Measurements from ENCODE around the gene TRAF1. TPM values are rescaled to one million over a fixed set of nuclear protein-coding genes. Genes with fewer than 3 reads are reported as not detected.

Gene TRAF1
- polyA plus RNA-seq, 1 donor = 6.5 TPM

DNA sequence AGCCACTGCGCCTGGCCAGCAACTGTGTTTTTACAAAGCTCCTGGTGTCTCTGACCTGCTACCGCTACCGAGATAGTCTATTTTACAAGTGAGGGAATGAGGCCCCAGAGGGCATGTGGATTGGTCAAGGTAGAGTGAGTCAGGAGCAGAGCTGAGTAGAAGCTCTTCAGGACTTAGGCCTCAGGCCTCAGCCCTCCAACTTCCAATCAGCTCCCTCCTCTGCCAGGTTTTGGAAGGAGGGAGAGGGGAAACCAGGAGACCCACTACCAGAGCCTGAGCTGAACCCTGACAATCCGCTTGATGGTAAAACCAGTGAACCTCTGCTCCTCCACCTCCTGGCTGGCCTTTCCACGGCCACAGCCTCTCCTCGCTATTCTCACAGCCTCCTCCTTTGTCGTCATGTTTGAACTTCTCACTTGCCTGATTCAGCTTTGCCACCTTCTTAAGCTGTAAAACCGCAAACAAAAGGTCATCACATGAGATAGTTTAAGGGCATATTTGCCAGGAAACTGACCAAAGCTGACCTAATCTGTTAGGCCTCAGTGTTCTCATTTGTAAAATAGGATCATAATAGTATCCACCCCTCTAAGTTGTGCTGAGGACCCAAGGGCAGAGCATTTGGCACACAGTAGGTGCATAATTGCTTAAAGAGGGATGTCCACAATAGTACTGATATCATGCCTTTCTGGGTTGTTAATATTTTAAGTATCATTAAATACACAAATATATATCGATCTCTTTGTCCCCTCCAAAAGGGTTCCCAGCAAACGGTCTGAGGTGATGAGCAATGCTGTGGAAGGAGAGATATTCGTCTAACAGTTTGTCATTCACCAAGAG is 1.7 kb downstream of the TRAF1 start:
- H3K4me1 ChIP-seq (ENCODE audit: control insufficient read depth, insufficient read depth, low read length) = peaks cover 12% of the 10 kb centered on the region
- H3K9me3 ChIP-seq (ENCODE audit: control insufficient read depth, low read depth, low read length) = no peaks in the 10 kb centered on the region
- no peaks in the 10 kb centered on the region for H3K36me3 ChIP-seq (ENCODE audit: control insufficient read depth, insufficient read depth, low read length)
- DNase-seq = no peak
- H3K27me3 ChIP-seq (ENCODE audit: control insufficient read depth, insufficient read depth, low read length) = no peaks in the 10 kb centered on the region
- no peak overlapping the region for H3K27ac ChIP-seq (ENCODE audit: low read length)
- WGBS (ENCODE audit: insufficient coverage, low lambda C conversion rate) = 100% methylated on average over 1 of the region's 11 CpGs
- H3K4me3 ChIP-seq (ENCODE audit: low read length) = no peak overlapping the region

DNA sequence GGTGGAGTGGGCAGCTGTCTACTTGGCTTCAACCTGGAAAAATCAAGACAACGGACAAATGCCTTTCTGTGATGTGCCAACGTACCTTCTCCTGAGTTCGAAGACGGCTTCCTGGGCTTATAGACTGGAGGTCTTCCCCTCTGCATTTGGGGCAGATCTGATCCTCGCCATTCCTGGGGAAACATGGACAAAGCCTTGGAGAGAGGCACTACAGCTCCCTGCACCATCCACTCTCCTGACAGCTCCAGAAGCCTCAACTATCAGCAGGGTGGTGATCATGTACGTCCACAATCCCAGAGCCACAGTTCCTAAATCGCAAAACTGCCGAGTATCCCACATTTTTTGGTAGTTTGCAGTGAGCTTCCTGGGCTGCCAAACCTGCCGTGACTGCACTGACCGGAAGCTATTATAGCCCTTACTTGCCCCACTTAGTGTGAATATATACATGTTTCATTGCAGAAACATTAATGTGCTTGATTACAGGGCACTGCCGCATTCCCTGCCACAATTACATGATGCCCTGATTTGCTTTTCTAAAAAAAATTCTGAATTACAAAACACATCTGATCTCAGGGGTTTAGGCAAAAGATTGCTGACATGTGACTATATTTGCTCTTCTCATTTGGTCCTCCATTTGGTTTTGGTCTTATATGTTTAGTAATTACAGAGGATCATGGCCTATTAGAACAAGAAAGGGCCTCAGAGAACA is 2.8 kb downstream of the TRAF1 start:
- peaks cover 7% of the 10 kb centered on the region for H3K4me1 ChIP-seq (ENCODE audit: control insufficient read depth, insufficient read depth, low read length)
- H3K9me3 ChIP-seq (ENCODE audit: control insufficient read depth, low read depth, low read length) = no peaks in the 10 kb centered on the region
- no peak overlapping the region for H3K4me3 ChIP-seq (ENCODE audit: low read length)
- H3K27me3 ChIP-seq (ENCODE audit: control insufficient read depth, insufficient read depth, low read length) = no peaks in the 10 kb centered on the region
- no peak for DNase-seq
- WGBS (ENCODE audit: insufficient coverage, low lambda C conversion rate) = 100% methylated on average over 1 of the region's 11 CpGs
- H3K27ac ChIP-seq (ENCODE audit: low read length) = no peak overlapping the region
- H3K36me3 ChIP-seq (ENCODE audit: control insufficient read depth, insufficient read depth, low read length) = no peaks in the 10 kb centered on the region

DNA sequence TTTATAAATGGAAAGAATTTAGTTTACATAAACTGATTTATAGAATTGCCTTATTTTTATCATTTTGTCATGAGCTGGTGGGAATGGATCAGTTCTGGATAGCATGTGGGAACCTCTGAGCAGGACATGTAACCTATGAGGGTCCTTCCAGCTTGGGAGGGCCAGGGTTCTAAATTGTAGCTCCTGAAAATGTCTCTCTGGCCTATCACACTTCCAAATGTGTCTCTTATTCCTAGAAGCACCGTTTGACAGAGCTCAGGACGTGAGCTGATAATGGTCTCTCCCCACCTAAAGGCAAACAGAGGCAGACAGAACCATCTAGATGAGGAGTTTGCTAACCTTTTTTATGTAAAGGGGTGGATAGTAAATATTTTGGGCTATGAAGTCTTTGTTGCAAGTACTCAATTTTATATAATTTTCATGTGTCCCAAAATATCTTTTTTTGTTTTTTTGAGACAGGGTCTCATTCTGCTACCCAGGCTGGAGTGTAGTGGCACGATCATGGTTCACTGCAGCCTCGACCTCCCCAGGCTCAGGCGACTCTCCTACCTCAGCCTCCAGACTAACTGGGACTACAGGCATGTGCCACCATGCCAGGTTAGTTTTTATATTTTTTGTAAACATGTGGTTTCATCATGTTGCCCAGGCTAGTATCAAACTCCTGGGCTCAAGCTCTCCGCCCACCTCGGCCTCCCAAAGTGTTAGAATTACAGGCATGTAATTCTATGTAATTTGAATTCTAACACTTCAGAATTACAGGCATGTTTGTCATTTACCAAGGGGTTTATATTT is 4.0 kb downstream of the TRAF1 start:
- H3K27me3 ChIP-seq (ENCODE audit: control insufficient read depth, insufficient read depth, low read length) = no peaks in the 10 kb centered on the region
- DNase-seq = no peak
- H3K27ac ChIP-seq (ENCODE audit: low read length) = no peak overlapping the region
- no peaks in the 10 kb centered on the region for H3K9me3 ChIP-seq (ENCODE audit: control insufficient read depth, low read depth, low read length)
- H3K4me1 ChIP-seq (ENCODE audit: control insufficient read depth, insufficient read depth, low read length) = peaks cover 4% of the 10 kb centered on the region
- no CpG with 5 or more reads among the region's 7 CpGs for WGBS (ENCODE audit: insufficient coverage, low lambda C conversion rate)
- H3K4me3 ChIP-seq (ENCODE audit: low read length) = no peak overlapping the region
- H3K36me3 ChIP-seq (ENCODE audit: control insufficient read depth, insufficient read depth, low read length) = no peaks in the 10 kb centered on the region

DNA sequence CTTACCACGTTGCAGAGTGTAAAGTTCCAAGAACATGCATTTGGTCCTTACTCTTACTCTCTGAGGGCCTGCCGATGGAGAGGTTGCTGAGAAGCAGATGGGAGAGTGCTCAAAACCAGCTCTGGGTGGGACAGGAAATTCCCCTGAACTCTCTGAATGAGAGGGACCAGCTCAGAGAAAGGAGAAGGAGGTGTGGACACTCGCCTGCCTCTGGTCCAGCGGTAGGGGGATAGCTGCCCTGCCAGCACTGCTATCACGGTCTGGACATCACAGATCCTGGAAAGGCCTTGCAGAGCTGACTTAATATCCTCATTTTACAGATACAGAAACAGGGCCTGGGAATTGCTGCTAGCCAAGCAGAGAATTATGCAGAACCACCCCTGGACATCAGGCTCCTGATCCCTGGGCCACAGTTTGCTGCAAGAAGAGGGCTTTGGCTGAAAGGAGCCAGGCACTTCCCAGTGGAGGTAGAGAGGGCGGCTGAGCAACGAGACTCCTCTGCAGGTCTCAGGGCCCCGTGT is 4.9 kb downstream of the TRAF1 start:
- no peak for DNase-seq
- no CpG with 5 or more reads among the region's 8 CpGs for WGBS (ENCODE audit: insufficient coverage, low lambda C conversion rate)
- H3K27me3 ChIP-seq (ENCODE audit: control insufficient read depth, insufficient read depth, low read length) = no peaks in the 10 kb centered on the region

DNA sequence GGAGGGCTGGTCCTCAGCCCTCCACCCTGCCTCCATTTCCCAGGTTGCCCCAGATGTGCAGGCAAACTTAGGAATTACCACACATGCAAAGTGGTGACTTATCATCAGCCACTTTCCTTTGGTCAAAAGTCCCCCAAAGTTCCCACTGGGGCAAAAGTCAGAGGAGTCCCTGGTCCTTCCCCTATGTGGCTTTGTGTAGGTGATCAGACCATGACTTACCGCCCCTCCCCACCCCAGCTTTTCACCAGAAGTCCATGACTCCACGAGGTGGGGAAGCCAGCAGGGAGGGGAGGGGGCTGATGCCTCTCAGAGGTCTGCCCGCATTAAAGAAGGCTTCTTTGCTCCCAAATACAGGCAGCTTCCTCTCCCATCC is 5.8 kb downstream of the TRAF1 start:
- Histone ChIP-seq H3K4me1 (ENCODE audit: control insufficient read depth, insufficient read depth, low read length) (peaks cover 4% of the 10 kb centered on the region), H3K9me3 (ENCODE audit: control insufficient read depth, low read depth, low read length) (no peaks in the 10 kb centered on the region), H3K36me3 (ENCODE audit: control insufficient read depth, insufficient read depth, low read length) (no peaks in the 10 kb centered on the region), H3K4me3 (ENCODE audit: low read length) (no peak overlapping the region), H3K27ac (ENCODE audit: low read length) (no peak overlapping the region), H3K27me3 (ENCODE audit: control insufficient read depth, insufficient read depth, low read length) (no peaks in the 10 kb centered on the region)
- no CpG with 5 or more reads among the region's 3 CpGs for WGBS (ENCODE audit: insufficient coverage, low lambda C conversion rate)
- DNase-seq = no peak

More for the DNA sequence above, 4.9 kb downstream of the TRAF1 start:
- no peaks in the 10 kb centered on the region for H3K36me3 ChIP-seq (ENCODE audit: control insufficient read depth, insufficient read depth, low read length)
- no peak overlapping the region for H3K27ac ChIP-seq (ENCODE audit: low read length)
- no peak overlapping the region for H3K4me3 ChIP-seq (ENCODE audit: low read length)
- H3K9me3 ChIP-seq (ENCODE audit: control insufficient read depth, low read depth, low read length) = no peaks in the 10 kb centered on the region
- H3K4me1 ChIP-seq (ENCODE audit: control insufficient read depth, insufficient read depth, low read length) = peaks cover 4% of the 10 kb centered on the region

DNA sequence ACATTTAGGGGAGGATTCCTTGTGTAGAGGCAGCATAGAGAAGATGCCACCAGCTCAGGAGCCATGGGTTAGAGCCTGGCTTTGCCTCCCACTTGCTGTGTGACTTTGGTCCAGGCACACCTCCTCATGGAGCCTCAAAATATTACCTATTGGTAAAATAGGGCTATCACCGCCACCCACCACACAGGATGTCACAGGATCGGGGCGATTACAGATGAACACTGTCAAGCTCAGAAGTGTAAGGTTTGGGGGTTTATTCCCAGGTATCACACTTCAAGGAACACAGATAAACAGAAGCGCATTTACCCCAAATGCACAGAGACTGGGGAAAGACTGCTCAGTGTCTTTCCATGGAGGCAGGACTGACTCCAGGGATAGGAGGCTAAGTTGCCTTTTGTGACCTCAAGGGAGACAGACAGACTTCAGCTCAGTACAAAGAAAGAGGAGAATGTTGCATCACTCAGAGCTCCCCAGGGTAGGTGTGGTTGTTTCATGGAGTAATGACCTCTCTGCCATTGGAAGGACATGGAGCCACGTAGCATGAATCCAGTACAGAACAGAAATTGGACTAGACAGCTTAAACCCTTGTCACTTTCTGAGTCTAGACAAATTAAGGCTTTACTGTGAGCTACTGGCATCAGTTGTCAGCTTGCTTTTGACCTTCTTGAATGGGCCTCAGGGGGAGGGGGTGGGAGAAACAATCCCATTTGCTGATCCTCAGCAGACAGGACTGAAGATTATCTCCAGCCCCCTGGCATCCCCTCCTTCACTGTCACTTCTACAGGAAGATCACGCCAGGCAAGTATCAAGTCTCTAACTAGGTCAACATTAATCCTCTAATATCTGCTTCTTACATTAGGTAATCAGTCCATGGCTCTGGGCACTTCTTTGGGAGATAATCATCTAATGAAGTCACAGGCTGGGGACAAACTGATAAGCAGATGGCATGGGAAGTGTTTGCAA is 6.5 kb downstream of the TRAF1 start:
- Histone ChIP-seq H3K4me3 (ENCODE audit: low read length) (no peak overlapping the region), H3K27me3 (ENCODE audit: control insufficient read depth, insufficient read depth, low read length) (no peaks in the 10 kb centered on the region), H3K36me3 (ENCODE audit: control insufficient read depth, insufficient read depth, low read length) (no peaks in the 10 kb centered on the region), H3K9me3 (ENCODE audit: control insufficient read depth, low read depth, low read length) (no peaks in the 10 kb centered on the region), H3K4me1 (ENCODE audit: control insufficient read depth, insufficient read depth, low read length) (peaks cover 4% of the 10 kb centered on the region), H3K27ac (ENCODE audit: low read length) (no peak overlapping the region)
- no CpG with 5 or more reads among the region's 6 CpGs for WGBS (ENCODE audit: insufficient coverage, low lambda C conversion rate)
- DNase-seq = peak; percentile 41 to 58

DNA sequence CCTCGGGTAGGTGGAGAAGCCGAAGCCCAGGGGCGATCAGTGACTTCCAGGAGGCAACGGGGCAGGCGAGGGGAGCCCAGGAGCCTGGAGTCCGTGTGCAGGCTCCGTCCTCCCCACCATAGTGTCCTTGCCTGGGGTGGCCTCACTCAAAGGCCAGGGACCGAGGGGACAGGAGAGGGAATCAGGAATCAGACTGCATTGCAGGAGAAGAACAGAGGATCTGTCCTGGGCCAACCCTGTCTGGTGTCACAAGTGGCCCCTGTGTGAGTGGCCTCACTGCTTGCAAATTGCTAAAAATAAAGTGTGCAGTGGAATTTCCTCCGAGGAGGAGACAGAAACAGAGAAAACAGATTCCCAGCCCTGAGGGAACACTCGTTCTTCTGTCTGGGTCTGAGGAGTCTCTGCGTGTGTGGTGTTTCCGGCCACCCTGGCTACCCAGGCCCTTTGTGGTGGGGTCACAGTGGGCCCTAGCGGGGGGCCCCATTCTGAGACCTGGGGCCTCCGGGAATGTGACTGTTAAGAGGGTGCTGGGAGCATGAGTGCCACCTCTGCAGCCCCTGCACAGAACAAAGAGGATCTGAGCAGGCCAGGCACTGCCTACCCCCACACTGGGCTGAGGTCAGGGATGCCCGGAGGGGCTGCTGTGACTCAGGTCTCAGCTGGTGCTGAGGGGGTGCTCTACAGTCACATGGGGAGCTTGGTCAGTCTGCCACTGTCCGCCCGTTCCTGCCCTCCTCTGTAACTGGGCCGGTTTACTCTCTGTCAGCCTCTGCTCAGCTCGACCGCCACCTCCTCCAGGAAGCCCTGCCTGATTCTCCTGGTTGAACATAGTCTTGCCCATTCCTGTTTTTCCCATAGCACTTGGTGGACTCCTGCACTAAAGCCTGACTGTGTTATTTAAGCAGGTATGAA is 7.4 kb downstream of the TRAF1 start:
- Histone ChIP-seq H3K9me3 (ENCODE audit: control insufficient read depth, low read depth, low read length) (no peaks in the 10 kb centered on the region), H3K4me1 (ENCODE audit: control insufficient read depth, insufficient read depth, low read length) (peaks cover 4% of the 10 kb centered on the region), H3K36me3 (ENCODE audit: control insufficient read depth, insufficient read depth, low read length) (no peaks in the 10 kb centered on the region), H3K27me3 (ENCODE audit: control insufficient read depth, insufficient read depth, low read length) (no peaks in the 10 kb centered on the region), H3K27ac (ENCODE audit: low read length) (no peak overlapping the region), H3K4me3 (ENCODE audit: low read length) (no peak overlapping the region)
- WGBS (ENCODE audit: insufficient coverage, low lambda C conversion rate) = 100% methylated on average over 1 of the region's 20 CpGs
- DNase-seq = no peak

DNA sequence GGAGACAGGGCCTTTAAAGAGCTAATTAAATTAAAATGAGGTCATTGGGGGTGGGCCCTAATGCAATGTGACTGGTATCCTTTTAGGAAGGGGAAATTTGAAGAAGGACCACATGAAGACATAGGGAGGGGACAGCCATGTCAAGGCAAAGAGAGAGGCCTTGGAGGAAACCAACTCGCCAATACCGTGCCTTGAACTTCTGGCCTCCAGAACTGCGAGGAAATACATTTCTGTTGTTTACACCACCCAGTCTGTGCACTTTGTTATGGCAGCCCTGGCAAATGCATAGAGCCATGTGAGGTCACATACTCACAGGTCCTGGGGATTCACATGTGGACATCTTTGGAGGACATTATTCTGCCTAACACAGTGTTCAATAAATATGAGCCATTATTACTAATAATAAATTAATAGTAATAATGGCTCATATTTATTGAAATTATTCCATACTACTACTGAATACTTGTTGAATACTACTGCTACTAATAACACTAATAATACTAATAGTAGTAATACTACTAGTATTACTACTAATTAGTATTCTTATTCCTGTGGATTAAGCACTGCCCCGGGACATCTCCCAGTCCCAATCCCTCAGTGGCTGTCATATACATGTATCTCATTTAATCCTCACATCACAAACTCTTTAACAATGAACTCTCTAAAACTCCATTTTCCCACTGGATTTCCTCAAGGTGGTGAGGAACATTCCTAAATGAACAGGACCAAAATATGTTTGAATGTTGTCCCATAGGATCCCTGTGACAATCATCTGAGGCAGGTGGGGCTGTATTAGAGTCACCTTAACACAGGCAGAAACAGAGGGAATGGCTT is 8.4 kb downstream of the TRAF1 start:
- H3K27ac ChIP-seq (ENCODE audit: low read length) = no peak overlapping the region
- H3K27me3 ChIP-seq (ENCODE audit: control insufficient read depth, insufficient read depth, low read length) = no peaks in the 10 kb centered on the region
- DNase-seq = no peak
- no peaks in the 10 kb centered on the region for H3K9me3 ChIP-seq (ENCODE audit: control insufficient read depth, low read depth, low read length)
- no peaks in the 10 kb centered on the region for H3K36me3 ChIP-seq (ENCODE audit: control insufficient read depth, insufficient read depth, low read length)
- no CpG with 5 or more reads among the region's 4 CpGs for WGBS (ENCODE audit: insufficient coverage, low lambda C conversion rate)
- no peak overlapping the region for H3K4me3 ChIP-seq (ENCODE audit: low read length)
- peaks cover 4% of the 10 kb centered on the region for H3K4me1 ChIP-seq (ENCODE audit: control insufficient read depth, insufficient read depth, low read length)
